Measurements from ENCODE around the gene CHAC1.

- no peak for TF ChIP-seq CTCF (IDR thresholded peaks at IDR 0.05)
- no peak for TF ChIP-seq POLR2AphosphoS5 (IDR thresholded peaks at IDR 0.05)
- TF ChIP-seq EP300 (IDR thresholded peaks at IDR 0.05), result no peak
- no peak for TF ChIP-seq POLR2A (IDR thresholded peaks at IDR 0.05)
These were observed 14.8 kb upstream of the CHAC1 start for GRCh38 chr15:40938536-40938870.
